ENCODE data around the gene SLC26A1. TPM values are rescaled to one million over a fixed set of nuclear protein-coding genes. Genes with fewer than 3 reads are reported as not detected.

The SLC26A1 gene
- total RNA-seq, 1 donor from 2014 or later, result 0.75 TPM

DNA sequence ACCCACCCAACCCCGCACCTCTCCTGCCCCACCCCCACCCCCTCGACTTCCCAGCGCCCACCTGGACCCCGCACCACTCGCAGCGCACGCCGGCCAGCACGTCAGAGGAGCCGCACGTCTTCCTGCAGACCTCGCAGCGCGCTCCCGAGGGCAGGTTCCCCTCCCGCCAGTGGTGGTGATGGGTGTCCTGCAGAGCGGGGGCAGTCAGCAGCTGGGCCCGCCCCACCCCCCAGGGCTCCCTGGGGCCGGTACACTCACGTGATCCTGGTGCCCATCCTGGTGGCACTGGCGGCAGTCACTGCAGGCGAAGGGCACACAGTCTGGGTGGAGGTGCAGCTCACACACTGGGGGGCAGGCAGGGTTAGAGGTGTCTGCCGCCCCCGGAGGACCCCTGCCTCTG lies 25.0 kb downstream of the SLC26A1 start:
- H3K27ac Mint-ChIP-seq (ENCODE audit: unreplicated experiment), result no peak overlapping the region
- TF ChIP-seq, protein P1, sequence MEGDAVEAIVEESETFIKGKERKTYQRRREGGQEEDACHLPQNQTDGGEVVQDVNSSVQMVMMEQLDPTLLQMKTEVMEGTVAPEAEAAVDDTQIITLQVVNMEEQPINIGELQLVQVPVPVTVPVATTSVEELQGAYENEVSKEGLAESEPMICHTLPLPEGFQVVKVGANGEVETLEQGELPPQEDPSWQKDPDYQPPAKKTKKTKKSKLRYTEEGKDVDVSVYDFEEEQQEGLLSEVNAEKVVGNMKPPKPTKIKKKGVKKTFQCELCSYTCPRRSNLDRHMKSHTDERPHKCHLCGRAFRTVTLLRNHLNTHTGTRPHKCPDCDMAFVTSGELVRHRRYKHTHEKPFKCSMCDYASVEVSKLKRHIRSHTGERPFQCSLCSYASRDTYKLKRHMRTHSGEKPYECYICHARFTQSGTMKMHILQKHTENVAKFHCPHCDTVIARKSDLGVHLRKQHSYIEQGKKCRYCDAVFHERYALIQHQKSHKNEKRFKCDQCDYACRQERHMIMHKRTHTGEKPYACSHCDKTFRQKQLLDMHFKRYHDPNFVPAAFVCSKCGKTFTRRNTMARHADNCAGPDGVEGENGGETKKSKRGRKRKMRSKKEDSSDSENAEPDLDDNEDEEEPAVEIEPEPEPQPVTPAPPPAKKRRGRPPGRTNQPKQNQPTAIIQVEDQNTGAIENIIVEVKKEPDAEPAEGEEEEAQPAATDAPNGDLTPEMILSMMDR (IDR thresholded peaks at IDR 0.05), result no peak
- DNase-seq (ENCODE audit: low spot score), result no peak
- no peak overlapping the region for H3K4me3 Mint-ChIP-seq (ENCODE audit: unreplicated experiment)
- no peaks in the 10 kb centered on the region for H3K27me3 Mint-ChIP-seq (ENCODE audit: low read depth)
- H3K4me1 Mint-ChIP-seq (ENCODE audit: low read depth), result peaks cover 7% of the 10 kb centered on the region
- H3K36me3 Mint-ChIP-seq (ENCODE audit: low read depth), result peaks cover 2% of the 10 kb centered on the region
- no peaks in the 10 kb centered on the region for H3K9me3 Mint-ChIP-seq (ENCODE audit: low read depth)

DNA sequence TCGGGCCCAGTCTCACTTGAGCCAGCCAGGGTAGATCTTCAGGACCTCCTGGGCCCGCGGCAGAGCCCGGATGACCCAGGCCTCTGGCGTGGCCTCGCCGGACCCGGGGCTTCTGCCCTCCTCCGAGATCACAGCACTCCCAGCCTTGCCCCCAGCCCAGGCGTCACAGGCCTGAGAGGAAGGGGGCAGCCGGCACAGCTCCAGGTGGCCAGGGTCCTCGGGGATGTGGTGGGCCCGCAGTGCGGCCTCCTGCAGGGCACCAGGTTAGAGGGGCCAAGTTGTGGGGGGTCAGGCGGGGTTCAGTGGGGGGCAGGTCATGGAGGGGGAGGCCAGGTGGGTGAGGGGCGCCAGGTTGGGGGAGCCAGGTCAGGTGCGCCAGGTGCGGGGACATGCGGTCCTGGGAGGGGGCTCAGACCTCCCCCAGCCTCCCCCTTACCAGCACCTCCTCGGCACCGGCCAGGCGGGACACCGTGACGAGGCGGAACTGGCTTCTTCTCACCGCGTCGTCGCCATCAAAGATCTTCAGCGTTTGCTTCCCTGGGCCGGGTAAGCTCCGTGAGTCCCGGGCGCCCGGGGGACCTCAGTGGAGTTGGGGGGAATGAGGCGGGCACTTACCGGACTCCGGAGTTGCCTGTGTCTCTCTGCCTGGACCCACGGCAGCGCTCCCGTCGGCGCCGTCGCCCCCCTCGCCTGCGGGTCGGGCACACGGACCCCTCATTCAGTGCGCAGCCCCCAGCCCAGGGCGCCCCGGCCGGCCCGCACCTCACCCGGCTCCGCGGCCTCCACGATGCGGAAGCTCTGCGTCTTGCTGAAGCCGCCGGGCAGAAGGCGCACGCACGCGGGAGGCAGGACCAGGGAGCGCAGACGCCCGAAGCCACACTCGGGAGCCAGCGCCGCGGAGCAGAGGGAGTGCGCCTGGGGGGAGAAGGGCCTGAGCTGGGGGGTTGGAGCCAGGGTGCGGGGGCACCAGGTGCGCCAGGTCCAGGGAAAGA lies 25.8 kb downstream of the SLC26A1 start:
- H3K4me3 Mint-ChIP-seq (ENCODE audit: unreplicated experiment), result no peak overlapping the region
- DNase-seq (ENCODE audit: low spot score), result no peak

DNA sequence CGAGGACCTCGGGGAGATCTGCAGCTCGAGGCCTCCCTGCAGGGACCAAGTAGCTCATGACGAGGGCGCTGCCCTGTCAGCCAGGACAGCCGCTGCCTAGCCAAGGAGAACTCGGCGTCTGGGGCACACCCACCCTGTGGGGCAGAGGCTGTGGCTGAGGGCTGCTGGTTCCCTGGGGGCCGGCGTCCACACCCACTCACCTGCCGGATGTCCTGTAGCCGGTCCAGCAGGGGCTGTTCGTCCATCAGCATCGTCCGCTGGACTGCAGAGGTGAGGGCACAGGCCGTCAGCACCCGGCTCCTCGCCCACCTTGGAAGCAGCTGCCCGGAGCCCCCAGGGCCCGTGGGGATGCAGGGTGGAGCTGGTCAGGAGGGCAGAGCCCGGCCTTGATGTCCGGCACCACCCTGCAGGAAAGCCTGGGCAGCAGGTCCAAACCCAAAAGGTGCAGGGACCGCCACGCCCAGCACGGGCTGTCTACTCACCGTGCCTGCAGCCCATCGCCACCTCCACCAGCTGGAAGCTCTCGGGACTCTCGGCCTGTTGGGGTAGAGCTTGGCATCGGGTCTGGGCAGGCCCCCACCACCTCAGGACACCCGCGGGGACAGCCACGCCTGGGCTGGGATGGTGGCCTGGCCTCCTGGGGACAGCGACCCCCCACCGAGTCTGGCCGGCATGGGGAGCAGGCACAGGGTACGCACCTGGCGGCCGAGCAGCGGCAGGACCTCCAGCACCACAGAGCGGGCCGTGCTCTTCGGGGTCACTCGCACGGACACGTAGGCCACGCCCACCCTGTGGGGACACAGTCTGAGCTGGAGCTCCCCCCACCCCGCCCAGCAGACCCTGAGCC lies 26.7 kb downstream of the SLC26A1 start:
- DNase-seq (ENCODE audit: low spot score), result peak; percentile 92
- TF ChIP-seq, protein P1 (IDR thresholded peaks at IDR 0.05), result no peak
- Mint-ChIP-seq H3K36me3 (ENCODE audit: low read depth) (peaks cover 2% of the 10 kb centered on the region), H3K9me3 (ENCODE audit: low read depth) (no peaks in the 10 kb centered on the region), H3K27ac (ENCODE audit: unreplicated experiment) (no peak overlapping the region), H3K4me3 (ENCODE audit: unreplicated experiment) (no peak overlapping the region), H3K4me1 (ENCODE audit: low read depth) (peaks cover 3% of the 10 kb centered on the region), H3K27me3 (ENCODE audit: low read depth) (no peaks in the 10 kb centered on the region)

More for the DNA sequence above, 25.8 kb downstream of the SLC26A1 start:
- Mint-ChIP-seq H3K27me3 (ENCODE audit: low read depth) (no peaks in the 10 kb centered on the region), H3K36me3 (ENCODE audit: low read depth) (peaks cover 2% of the 10 kb centered on the region), H3K9me3 (ENCODE audit: low read depth) (no peaks in the 10 kb centered on the region), H3K27ac (ENCODE audit: unreplicated experiment) (no peak overlapping the region), H3K4me1 (ENCODE audit: low read depth) (peaks cover 7% of the 10 kb centered on the region)
- TF ChIP-seq, protein P1 (IDR thresholded peaks at IDR 0.05), result no peak

DNA sequence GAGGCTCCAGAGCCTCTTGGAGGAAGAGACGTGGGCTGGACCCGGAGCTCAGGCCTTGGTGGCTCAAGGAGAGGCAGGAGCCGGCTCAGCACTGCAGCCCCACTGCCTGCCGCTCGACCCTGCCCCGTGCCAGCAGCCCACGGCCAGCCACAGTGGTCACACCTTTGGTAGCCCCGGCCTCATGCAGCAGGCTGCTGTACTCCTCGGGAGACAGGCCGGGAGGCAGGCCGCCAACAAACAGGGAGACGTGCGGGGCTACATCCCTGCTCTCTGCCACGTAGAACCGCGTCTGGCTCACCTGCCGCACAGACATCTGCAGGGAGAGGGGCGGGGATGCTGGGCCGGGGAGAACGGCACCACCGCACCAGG lies 27.5 kb downstream of the SLC26A1 start:
- DNase-seq (ENCODE audit: low spot score), result peak; percentile 88
- Mint-ChIP-seq H3K9me3 (ENCODE audit: low read depth) (no peaks in the 10 kb centered on the region), H3K4me3 (ENCODE audit: unreplicated experiment) (no peak overlapping the region), H3K36me3 (ENCODE audit: low read depth) (peaks cover 2% of the 10 kb centered on the region), H3K4me1 (ENCODE audit: low read depth) (no peaks in the 10 kb centered on the region), H3K27ac (ENCODE audit: unreplicated experiment) (no peak overlapping the region), H3K27me3 (ENCODE audit: low read depth) (no peaks in the 10 kb centered on the region)
- TF ChIP-seq, protein P1 (IDR thresholded peaks at IDR 0.05), result no peak

All from chondrocyte (in vitro differentiated cells).